T-helper 1 cell treated with Interleukin-12 subunit alpha and Interleukin-12 subunit beta and Interleukin-4 antibody, amounts not matched to agents 30 ng/mL and 1 ng/mL, for 36 hours (primary cell): ENCODE data around the gene IFNA7. TPM values are rescaled to one million over a fixed set of nuclear protein-coding genes. Genes with fewer than 3 reads are reported as not detected.
"Not testable (repeated sequence)": the region's sequence is repeated elsewhere in the genome, so short reads cannot be mapped to it uniquely, and the experiment has no call there.

Experiments
- intact Hi-C: fragments of 100-400 bp; cut with micrococcal nuclease; formaldehyde crosslinking; loops from one replicate; pipeline ENCODE4 v1.15.1; 2024
- total RNA-seq: library from RNA; stranded (reverse); gene quantifications from 2 replicates; pipeline ENCODE4 v1.2.3, GENCODE V29; 2022

The IFNA7 gene
- total RNA-seq: not detected in 2 replicates

DNA sequence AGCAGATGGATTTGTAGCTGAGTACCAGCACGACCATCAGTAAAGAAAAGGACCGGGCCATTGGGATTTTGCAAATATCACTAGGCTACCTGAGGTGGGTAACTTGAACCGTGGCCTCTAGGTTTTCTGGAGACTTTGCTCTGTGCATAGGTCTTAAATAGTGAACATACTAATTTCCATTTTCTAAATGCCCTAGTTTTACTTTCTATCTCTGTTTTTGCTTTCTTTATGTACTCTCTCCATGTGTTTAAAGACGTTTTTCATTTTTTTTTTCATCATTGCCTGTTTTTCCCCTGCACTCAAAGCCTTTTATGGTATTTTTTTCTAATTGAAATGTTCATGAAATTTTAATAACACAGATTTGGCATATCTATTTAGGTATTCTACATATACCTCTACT is at the start of gene IFNA7:
IFNA7 (minus strand) TSS at position 101 of the 400 bp plus-strand sequence; CDS start at position 61, 40 bp downstream.
- intact Hi-C loops: not testable (repeated sequence)

DNA sequence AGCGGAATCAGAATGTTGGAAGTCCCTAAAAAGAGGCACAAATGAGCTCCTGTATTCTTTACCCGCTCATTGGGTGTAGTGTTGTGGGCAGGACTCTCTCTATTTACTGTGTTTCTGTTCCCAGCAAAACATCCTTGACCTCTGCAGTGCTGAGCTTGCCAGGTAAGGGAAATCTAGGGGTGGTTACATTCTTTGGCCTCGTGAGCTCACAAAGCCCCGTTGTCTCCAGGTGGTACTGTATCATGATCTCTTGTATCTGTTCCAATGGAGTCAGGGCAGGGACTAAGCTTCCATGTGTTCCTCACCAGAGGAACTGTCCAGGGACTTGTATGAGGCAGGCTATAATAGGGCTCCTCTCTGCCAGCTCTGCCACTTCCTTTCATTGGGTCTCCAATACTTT is 49.6 kb upstream of the IFNA7 start:
- intact Hi-C loops: loop anchor here (5.0 kb wide), 2 partner anchors 146 to 206 kb away; no protein-coding TSS in a partner anchor

DNA sequence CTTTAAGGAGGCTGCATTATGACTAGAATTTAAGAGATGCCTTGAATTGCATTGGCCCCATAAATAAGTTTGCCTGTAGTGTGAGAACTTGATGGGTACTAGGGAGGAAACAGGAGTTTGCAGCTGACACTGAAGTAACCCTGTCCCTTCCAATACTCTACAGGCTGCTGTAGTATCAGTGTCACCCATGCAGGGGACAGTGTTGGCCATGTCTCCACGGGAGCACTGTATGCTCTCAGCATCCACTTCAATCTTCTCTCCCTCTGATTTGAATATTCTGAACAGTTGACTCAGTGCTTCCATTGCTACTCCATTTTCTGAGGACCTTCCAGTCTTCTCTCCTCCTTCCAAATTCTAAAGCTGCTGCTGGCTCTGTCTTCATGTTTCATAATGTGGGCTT is 49.2 kb upstream of the IFNA7 start:
- intact Hi-C loops: loop anchor here (5.0 kb wide), 2 partner anchors 146 to 206 kb away; no protein-coding TSS in a partner anchor

DNA sequence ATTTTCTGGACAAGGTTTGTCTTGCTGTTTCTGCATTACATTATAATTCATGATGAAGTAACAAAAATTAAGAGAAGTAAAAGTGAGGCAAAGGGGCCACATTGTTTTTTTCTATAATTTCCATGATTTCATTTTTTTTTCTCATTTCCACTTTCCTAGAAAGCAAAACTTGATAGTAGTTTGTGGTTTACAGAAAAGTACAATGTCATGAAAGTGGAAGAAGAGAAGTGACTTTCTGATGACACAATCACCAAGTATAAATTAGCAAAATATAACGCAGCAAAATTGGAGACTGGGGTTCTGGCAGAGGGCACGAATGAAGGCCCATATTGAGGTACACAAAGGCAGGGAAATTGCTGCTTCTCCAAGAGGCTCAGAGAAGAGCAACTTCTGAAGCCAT is 42.8 kb upstream of the IFNA7 start:
- intact Hi-C loops: no loop called here

DNA sequence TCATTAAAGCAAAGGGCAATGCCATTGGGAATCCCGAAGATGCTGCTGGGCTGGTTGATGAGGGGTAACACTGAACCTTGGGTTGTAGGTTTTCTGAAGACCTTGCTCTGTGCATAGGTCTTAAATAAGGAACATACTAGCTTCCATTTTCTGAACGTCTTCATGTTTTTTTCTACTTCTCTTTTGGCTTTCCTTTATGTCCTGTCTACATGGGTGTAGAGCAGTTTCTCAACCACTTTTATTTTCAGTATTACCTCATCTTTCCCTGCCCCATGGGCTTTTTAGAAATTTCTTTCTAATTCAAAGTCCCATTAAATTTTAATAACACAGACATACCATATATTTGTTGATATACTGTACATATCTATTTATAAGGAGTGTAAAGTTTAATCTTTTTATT is 37.9 kb upstream of the IFNA7 start, which contains the start of gene IFNA14:
IFNA14 (minus strand) TSS at position 95 of the 400 bp plus-strand sequence; CDS start at position 25, 70 bp downstream.
- intact Hi-C loops: loop anchor here (5.0 kb wide), 1 partner anchor 87 kb away; no protein-coding TSS in a partner anchor

DNA sequence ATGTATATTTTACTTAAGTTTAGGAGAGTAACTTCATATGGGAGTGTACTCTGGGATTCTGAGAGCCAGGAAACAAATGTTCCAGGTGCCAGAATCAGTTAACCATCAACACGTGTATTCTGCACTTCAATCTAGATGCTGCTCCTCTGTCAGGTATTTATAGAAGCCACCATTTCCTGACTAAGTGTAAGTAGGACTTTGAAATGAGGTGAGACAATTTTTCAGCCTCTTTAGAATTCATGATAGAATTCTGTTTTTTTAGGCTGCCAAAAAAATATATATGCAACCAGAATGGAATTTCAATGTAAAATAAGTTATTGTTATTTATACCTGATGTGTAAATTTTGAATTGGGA is 34.3 kb upstream of the IFNA7 start:
- intact Hi-C loops: loop anchor here (5.0 kb wide), 1 partner anchor 91 kb away; no protein-coding TSS in a partner anchor

DNA sequence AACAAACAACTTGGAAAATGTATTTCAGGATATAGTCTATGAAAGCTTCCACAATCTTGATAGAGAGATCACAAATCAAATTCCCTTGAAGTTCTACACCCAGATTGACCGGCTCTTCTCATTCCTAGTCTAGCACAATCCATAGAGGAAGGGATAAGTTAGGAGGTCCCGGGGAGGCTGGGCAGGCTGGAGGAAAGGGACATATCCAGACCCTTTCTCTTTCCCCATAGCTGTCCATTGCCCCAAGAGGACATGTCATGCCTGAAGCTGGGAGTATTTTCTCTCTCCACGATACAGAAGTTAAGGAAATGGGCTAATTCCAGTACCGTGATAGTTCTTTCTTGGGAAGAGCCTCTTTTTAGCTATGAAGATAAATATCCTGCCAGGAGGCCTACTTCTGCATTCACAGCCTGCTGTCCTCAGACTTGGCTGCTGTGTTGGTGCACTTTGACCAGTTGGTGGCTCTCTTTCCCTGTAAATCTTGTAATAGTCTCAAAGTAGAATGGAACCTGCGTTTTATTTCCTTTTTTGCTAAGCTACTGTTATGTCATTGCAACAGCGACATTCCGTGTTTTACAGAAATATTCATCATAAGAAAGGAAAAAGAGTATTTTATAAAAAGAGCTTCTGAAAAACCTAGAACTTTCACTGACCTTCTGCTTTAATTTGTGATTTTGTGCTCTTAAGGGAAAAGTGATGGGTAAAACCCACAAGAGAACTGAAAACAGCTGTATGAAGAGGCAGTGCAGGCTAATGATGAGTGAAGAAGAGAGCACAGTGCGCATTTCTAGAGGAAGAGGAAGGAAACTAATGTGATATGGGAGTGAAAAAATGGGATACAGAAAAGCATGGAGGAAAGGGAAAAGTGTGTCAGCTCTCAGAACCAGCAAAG is 33.7 kb upstream of the IFNA7 start:
- intact Hi-C loops: loop anchor here (1.0 to 5.0 kb wide), 4 partner anchors 92 to 554 kb away; no protein-coding TSS in a partner anchor

DNA sequence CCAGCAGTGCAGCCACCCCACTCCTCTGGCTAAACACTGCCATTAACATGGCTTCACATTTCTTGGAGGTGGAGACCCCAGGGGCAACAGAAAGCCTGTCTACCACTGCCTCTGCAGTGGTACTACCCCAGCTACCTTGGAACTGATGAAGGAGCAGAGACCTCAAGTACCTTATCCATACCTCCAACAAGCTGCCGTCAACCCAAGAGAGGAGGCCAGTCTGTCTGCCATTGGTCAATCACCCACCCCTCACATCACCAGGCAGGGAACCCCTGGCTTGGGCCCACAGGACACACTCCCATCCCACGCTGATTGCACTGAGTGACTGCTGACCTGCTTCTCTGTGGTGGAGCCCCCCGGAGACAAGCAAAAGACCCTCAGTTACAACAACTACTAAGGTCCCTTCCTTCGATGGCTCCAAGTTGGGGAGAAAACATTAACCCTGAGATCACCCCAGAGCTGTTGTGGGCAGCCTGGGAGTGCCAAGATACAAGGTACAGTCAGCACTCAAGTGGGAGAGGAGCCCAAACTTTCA is 32.2 kb upstream of the IFNA7 start:
- intact Hi-C loops: loop anchor here (2.0 kb wide), 1 partner anchor 165 kb away; no protein-coding TSS in a partner anchor

DNA sequence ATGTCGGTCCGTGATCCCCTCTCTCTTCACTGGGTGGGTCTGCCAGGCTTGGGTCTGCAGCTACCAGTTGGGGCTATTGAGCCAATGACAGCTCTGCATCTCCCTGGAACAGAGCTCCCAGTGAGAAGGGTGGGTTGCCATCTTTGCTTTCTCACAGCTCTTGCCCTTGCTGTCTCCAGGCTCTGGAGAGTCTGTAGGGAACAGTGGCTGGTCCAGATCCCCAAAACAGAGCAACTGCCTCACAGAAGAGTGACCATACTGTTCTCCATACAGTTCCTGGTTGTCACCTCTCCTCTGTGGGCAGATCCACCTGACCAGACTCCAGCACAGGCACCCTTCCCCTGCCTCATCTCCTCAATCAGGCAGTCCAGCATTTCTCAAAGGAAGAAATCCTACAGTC is 31.3 kb upstream of the IFNA7 start:
- intact Hi-C loops: no loop called here

DNA sequence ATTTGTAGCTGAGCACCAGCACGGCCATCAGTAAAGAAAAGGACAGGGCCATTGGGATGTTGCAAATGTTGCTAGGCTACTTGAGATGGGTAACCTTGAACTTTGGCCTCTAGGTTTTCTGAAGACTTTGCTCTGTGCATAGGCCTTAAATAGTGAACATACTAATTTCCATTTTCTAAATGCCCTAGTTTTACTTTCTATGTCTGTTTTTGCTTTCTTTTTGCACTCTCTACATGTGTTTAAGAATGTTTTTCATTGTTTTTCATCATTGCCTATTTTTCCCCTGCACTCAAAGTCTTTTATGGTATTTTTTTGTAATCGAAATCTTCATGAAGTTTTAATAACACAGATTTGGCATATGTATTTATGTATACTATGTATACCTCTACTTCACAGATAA is 26.1 kb upstream of the IFNA7 start, which contains the start of gene IFNA17:
IFNA17 (minus strand) TSS at position 101 of the 400 bp plus-strand sequence; CDS start at position 52, 49 bp downstream.
- intact Hi-C loops: no loop called here

DNA sequence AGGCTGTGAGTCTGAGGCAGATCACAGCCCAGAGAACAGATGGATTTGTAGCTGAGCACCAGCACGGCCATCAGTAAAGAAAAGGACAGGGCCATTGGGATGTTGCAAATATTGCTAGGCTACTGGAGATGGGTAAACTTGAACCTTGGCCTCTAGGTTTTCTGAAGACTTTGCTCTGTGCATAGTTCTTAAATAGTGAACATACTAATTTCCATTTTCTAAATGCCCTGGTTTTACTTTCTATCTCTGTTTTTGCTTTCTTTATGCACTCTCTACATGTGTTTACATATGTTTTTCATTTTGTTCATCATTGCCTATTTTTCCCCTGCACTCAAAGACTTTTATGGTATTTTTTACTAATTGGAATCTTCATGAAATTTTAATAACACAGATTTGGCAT is 15.2 kb upstream of the IFNA7 start, which contains the start of gene IFNA16:
IFNA16 (minus strand) TSS at position 101 of the 400 bp plus-strand sequence; CDS start at position 95, 6 bp downstream.
- intact Hi-C loops: not testable (repeated sequence)

DNA sequence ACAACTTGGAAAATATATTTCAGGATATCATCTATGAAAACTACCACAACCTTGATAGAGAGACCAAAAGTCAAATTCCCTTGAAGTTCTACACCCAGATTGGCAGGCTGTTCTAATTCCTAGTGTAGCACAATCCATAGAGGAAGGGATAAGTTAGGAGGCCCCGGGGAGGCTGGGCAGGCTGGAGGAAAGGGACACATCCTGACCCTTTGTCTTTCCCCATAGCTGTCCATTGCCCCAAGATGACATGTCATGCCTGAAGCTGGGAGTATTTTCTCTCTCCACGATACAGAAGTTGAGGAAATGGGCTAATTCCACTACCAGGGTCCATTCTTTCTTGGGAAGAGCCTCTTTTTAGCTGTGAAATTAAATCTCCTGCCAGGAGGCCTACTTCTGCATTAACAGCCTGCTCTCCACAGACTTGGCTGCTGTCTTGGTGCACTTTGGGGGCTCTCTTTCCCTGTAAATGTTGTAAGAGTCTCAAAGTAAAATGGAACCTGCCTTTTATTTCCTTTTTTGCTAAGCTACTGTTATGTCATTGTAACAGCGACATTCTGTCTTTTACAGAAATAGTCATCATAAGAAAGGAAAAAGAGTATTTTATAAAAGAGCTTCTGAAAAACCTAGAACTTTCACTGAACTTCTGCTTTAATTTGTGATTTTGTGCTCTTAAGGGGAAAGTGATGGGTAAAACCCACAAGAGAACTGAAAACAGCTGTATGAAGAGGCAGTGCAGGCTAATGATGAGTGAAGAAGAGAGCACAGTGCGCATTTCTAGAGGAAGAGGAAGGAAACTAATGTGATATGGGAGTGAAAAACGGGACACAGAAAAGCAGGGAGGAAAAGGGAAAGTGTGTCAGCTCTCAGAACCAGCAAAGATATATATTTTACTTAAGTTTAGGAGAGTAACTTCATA is 11.7 kb upstream of the IFNA7 start:
- intact Hi-C loops: loop anchor here (1.0 kb wide), 2 partner anchors 242 to 576 kb away; no protein-coding TSS in a partner anchor

DNA sequence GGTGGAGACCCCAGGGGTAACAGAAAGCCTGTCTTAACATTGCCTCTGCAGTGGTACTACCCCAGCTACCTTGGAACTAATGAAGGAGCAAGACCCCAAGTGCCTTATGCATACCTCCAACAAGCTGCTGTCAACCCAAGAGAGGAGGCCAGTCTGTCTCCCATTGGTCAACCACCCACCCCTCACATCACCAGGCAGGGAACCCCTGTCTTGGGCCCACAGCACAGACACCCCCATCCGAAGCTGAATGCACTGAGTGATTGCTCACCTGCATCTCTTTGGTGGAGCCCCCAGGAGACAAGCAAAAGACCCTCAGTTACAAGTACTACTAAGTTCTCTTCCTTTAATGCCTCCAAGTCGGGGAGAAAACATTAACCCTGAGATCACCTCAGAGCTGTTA is 10.2 kb upstream of the IFNA7 start:
- intact Hi-C loops: not testable (repeated sequence)

DNA sequence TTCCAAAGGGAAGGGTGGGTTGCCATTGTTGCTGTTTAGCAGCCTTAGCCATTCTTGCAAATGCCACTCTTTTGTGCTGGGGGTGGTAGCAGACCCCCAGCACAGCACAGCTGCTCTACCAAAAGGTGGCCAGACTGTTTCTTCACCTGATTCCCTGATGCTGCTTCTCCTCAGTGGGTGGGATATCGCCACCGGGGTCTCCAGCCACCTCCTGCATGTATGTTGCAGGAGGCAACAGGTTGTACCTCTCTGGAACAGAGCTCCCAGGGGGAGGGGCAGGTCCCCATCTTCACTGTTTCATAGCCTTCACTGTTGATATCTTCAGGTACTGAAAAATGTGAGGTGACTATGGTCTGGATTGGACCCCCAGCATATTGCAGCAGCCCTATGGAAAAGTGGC is 8.8 kb upstream of the IFNA7 start:
- intact Hi-C loops: not testable (repeated sequence)

DNA sequence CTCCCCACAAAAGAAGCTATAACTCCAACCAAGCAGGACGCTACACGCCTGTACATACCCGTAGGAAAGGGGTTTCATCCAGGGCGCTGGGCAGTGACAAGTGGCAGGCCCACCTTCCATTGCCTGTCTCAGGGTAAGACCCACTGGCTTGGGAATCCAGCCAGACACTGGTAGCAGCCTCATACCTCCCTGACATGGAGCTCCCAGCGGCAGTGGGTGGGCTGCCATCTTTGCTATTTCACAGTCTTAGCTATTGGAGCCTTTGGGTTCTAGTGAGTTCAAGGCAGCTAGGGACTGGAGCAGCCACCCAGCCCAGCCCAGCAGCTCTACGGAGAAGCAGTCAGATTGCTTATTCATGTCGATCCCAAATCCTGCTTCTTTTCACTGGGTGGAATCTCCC is 8.3 kb upstream of the IFNA7 start:
- intact Hi-C loops: no loop called here

DNA sequence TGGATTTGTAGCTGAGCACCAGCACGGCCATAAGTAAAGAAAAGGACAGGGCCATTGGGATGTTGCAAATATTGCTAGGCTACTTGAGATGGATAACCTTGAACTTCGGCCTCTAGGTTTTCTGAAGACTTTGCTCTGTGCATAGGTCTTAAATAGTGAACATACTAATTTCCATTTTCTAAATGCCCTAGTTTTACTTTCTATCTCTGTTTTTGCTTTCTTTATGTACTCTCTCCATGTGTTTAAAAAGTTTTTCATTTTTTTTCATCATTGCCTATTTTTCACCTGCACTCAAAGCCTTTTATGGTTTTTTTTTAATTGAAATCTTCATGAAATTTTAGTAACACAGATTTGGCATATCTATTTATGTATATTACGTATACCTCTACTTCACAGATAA is 5.0 kb upstream of the IFNA7 start, which contains the start of gene IFNA10:
IFNA10 (minus strand) TSS at position 101 of the 400 bp plus-strand sequence; CDS start at position 55, 46 bp downstream.
- intact Hi-C loops: not testable (repeated sequence)

DNA sequence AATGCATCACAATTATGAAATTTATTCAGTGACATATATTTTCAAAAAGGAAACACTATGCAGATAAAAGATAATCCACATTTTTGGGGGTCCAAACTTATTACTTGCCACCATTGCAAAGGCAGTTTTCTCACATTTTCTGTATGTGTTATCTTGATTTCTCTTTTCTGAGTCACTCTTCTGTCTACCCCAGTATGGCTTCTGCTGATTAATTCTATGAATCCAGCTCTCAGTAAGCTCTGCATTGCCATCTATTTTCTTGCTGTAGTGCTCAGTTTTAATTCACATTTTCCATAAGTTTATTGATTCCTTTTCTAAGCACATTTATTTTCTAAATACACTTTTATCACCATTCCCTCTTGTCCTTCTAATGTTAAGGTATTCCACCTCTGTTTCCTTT is 3.2 kb upstream of the IFNA7 start:
- intact Hi-C loops: no loop called here

DNA sequence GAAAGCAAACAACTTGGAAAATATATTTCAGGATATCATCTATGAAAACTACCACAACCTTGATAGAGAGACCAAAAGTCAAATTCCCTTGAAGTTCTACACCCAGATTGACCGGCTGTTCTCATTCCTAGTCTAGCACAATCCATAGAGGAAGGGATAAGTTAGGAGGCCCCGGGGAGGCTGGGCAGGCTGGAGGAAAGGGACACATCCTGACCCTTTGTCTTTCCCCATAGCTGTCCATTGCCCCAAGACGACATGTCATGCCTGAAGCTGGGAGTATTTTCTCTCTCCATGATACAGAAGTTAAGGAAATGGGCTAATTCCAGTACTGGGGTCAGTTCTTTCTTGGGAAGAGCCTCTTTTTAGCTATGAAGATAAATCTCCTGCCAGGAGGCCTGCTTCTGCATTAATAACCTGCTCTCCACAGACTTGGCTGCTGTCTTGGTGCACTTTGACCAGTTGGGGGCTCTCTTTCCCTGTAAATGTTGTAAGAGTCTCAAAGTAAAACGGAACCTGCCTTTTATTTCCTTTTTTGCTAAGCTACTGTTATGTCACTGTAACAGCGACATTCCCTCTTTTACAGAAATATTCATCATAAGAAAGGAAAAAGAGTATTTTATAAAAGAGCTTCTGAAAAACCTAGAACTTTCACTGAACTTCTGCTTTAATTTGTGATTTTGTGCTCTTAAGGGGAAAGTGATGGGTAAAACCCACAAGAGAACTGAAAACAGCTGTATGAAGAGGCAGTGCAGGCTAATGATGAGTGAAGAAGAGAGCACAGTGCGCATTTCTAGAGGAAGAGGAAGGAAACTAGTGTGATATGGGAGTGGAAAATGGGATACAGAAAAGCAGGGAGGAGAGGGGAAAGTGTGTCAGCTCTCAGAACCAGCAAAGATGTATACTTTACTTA is 6.9 kb downstream of the IFNA7 start:
- intact Hi-C loops: loop anchor here (1.0 to 5.0 kb wide), 4 partner anchors 43 to 594 kb away; no protein-coding TSS in a partner anchor

DNA sequence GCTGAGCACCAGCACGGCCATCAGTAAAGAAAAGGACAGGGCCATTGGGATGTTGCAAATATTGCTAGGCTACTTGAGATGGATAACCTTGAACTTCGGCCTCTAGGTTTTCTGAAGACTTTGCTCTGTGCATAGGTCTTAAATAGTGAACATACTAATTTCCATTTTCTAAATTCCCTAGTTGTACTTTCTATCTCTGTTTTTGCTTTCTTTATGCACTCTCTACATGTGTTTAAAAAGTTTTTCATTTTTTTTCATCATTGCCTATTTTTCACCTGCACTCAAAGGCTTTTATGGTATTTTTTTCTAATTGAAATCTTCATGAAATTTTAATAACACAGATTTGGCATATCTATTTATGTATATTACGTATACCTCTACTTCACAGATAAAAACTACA is 14.5 kb downstream of the IFNA7 start, which contains the start of gene IFNA4:
IFNA4 (minus strand) TSS at position 101 of the 400 bp plus-strand sequence; CDS start at position 45, 56 bp downstream.
- intact Hi-C loops: not testable (repeated sequence)
